GM23338 (cell line): Measurements from ENCODE around the gene ANKRD34B. TPM values are rescaled to one million over a fixed set of nuclear protein-coding genes. Genes with fewer than 3 reads are reported as not detected.

Experiments
- ATAC-seq: fragments of 200-7000 bp; cut with Tn5 transposase; 3 replicates; pipeline ENCODE4 v1.9.1; 2020
- DNase-seq: peaks from one replicate; pipeline ENCODE4 v3.0.0-alpha.2; 2015; ENCODE audit warnings: low spot score
- H2AFZ ChIP-seq: fragments of 200-600 bp; sonication (generic); 2 replicates; pipeline ENCODE4 v1.8.0; 2016; ENCODE audit warnings: antibody characterized with exemption, mild to moderate bottlenecking, moderate library complexity
- H3F3A ChIP-seq: fragments of 200-600 bp; sonication (generic); replicated peaks from 2 replicates; pipeline ENCODE4 v1.8.0; 2017; ENCODE audit warnings: antibody characterized with exemption, mixed run types, low read depth
- H3K27ac ChIP-seq: fragments of 200-600 bp; sonication (generic); 2 replicates; pipeline ENCODE4 v1.6.1; 2016; ENCODE audit warnings: low read depth
- H3K27me3 ChIP-seq: fragments of 200-600 bp; sonication (generic); 2 replicates; pipeline ENCODE4 v1.8.0; 2016; ENCODE audit warnings: mild to moderate bottlenecking, mixed run types, moderate library complexity; ENCODE audit not compliant: insufficient read depth
- H3K36me3 ChIP-seq: fragments of 200-600 bp; sonication (generic); 2 replicates; pipeline ENCODE4 v1.8.0; 2016; ENCODE audit warnings: mild to moderate bottlenecking; ENCODE audit not compliant: insufficient read depth
- H3K4me1 ChIP-seq: fragments of 200-600 bp; sonication (generic); 2 replicates; pipeline ENCODE4 v1.8.0; 2016; ENCODE audit warnings: mild to moderate bottlenecking, moderate library complexity; ENCODE audit not compliant: insufficient read depth
- H3K4me2 ChIP-seq: fragments of 200-600 bp; sonication (generic); 2 replicates; pipeline ENCODE4 v1.7.1; 2017; ENCODE audit warnings: mixed run types
- H3K4me3 ChIP-seq: fragments of 200-600 bp; sonication (generic); 2 replicates; pipeline ENCODE4 v1.6.1; 2016; ENCODE audit warnings: mixed run types
- H3K79me2 ChIP-seq: fragments of 200-600 bp; sonication (generic); replicated peaks from 2 replicates; pipeline ENCODE4 v1.8.0; 2017; ENCODE audit warnings: mild to moderate bottlenecking; ENCODE audit not compliant: insufficient read depth
- H3K9me2 ChIP-seq: fragments of 200-600 bp; sonication (generic); 2 replicates; pipeline ENCODE4 v1.8.0; 2017; ENCODE audit not compliant: insufficient read depth
- H4K20me1 ChIP-seq: fragments of 200-600 bp; sonication (generic); replicated peaks from 2 replicates; pipeline ENCODE4 v1.8.0; 2017; ENCODE audit warnings: mild to moderate bottlenecking; ENCODE audit not compliant: insufficient read depth
- H3K27ac Mint-ChIP-seq: 2 replicates; pipeline ENCODE4 v1.8.0; 2020; ENCODE audit warnings: inconsistent platforms, mild to moderate bottlenecking, moderate library complexity, mixed read lengths
- H3K27me3 Mint-ChIP-seq: 3 replicates; pipeline ENCODE4 v1.8.0; 2022; ENCODE audit warnings: low read depth, mild to moderate bottlenecking, moderate library complexity, mixed read lengths, inconsistent platforms; ENCODE audit not compliant: insufficient read depth, poor library complexity
- H3K36me3 Mint-ChIP-seq: 3 replicates; pipeline ENCODE4 v1.8.0; 2021; ENCODE audit warnings: low read depth, mild to moderate bottlenecking, inconsistent platforms, moderate library complexity, mixed read lengths
- H3K4me1 Mint-ChIP-seq: 3 replicates; pipeline ENCODE4 v1.8.0; 2020; ENCODE audit warnings: mild to moderate bottlenecking, inconsistent platforms, mixed read lengths
- H3K4me3 Mint-ChIP-seq: 3 replicates; pipeline ENCODE4 v1.8.0; 2021; ENCODE audit warnings: moderate library complexity, mild to moderate bottlenecking, inconsistent platforms, mixed read lengths
- H3K9me3 Mint-ChIP-seq: 3 replicates; pipeline ENCODE4 v1.8.0; 2020; ENCODE audit warnings: moderate library complexity, mild to moderate bottlenecking, inconsistent platforms, mixed read lengths
- CREB1 ChIP-seq: fragments of 250-450 bp; sonication (Bioruptor Pico); IDR thresholded peaks from 2 replicates; pipeline ENCODE4 v1.5.0; 2020; ENCODE audit warnings: low read depth, mild to moderate bottlenecking, moderate library complexity
- EZH2 ChIP-seq: fragments of 200-600 bp; sonication (generic); IDR thresholded peaks from one replicate; pipeline ENCODE4 v1.8.0; 2017; ENCODE audit warnings: antibody characterized with exemption, mild to moderate bottlenecking, low read depth; ENCODE audit not compliant: unreplicated experiment
- EZH2phosphoT487 ChIP-seq: fragments of 200-600 bp; sonication (generic); IDR thresholded peaks from one replicate; pipeline ENCODE4 v1.8.1; 2018; ENCODE audit warnings: antibody characterized with exemption; ENCODE audit not compliant: unreplicated experiment
- JUNB ChIP-seq: IDR thresholded peaks from one replicate; pipeline ENCODE4 v1.6.1; 2016; ENCODE audit warnings: antibody characterized with exemption; ENCODE audit not compliant: unreplicated experiment
- NANOG ChIP-seq: IDR thresholded peaks from 2 replicates; pipeline ENCODE4 v1.6.1; 2016; ENCODE audit warnings: antibody characterized with exemption, borderline replicate concordance
- POLR2AphosphoS5 ChIP-seq: IDR thresholded peaks from 2 replicates; pipeline ENCODE4 v1.6.1; 2016; ENCODE audit warnings: antibody characterized with exemption, low read depth
- STAT1 ChIP-seq: IDR thresholded peaks from one replicate; pipeline ENCODE4 v1.6.1; 2016; ENCODE audit warnings: antibody characterized with exemption; ENCODE audit not compliant: unreplicated experiment
- ZNF114 ChIP-seq: fragments of 250-450 bp; sonication (Bioruptor Pico); IDR thresholded peaks from 2 replicates; pipeline ENCODE4 v1.5.0; 2020; ENCODE audit warnings: mild to moderate bottlenecking, moderate library complexity
- ZNF331 ChIP-seq: fragments of 250-450 bp; sonication (Bioruptor Pico); IDR thresholded peaks from 2 replicates; pipeline ENCODE4 v1.5.0; 2020; ENCODE audit warnings: low read depth, mild to moderate bottlenecking, moderate library complexity
- polyA plus RNA-seq: library from polyadenylated mRNA; unstranded; fragments of >200 nt; fragmentation: Nextera tagmentation; extraction: Ambion mirVana; gene quantifications from 2 replicates; pipeline ENCODE4 v1.2.1, GENCODE V29; 2016
- total RNA-seq: library from RNA; depleted of rRNA; stranded (reverse); fragments of >200 nt; shearing (Covaris generic); gene quantifications from 2 replicates; pipeline ENCODE4 v1.2.3, GENCODE V29; 2014
- TF ChIP-seq, protein P1 (sequence below): fragments of 250-450 bp; sonication (Bioruptor Pico); IDR thresholded peaks from 2 replicates; pipeline ENCODE4 v1.5.0; 2020; ENCODE audit warnings: mild to moderate bottlenecking, moderate library complexity
- TF ChIP-seq, protein P2 (sequence below), 2 experiments: fragments of 200-600 bp in 1 of 2; sonication (generic) in 1 of 2; conservative IDR thresholded peaks; 2 replicates each; pipeline versions ENCODE4 v1.5.1 to v1.6.1; 2016 to 2017; ENCODE audit warnings: antibody characterized with exemption in 2 of 2, low read depth in 2 of 2, mild to moderate bottlenecking in 2 of 2, moderate library complexity in 1 of 2
- TF ChIP-seq, protein P3 (sequence below): IDR thresholded peaks from one replicate; pipeline ENCODE4 v1.6.1; 2018; ENCODE audit warnings: antibody characterized with exemption; ENCODE audit not compliant: unreplicated experiment
- TF ChIP-seq, protein P4 (sequence below): IDR thresholded peaks from 2 replicates; pipeline ENCODE4 v1.6.1; 2016; ENCODE audit warnings: antibody characterized with exemption

ANKRD34B gene
- total and polyA plus RNA-seq, 2 experiments from 2014 or later, result 1.6 to 2.9 TPM

DNA sequence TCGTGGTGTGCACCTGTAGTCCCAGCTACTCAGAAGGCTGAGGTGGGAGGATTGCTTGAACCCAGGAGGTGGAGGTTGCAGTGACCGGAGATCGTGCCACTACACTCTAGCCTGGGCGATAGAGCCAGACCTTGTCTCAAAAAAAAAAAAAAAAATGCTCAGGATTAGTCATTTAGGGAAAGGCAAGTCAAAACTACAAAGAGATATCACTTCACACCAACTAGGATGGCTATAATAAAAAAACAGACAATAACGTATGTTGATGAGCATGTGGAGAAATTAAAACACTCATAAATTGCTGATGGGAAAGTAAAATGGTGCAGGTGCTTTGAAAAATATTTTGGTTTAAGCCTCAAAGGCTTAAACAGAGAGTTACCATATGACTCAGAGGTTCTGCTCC is 6.3 kb upstream of the ANKRD34B start:
- Histone ChIP-seq H3F3A (no peaks in the 10 kb centered on the region), H3K9me2 (no peaks in the 10 kb centered on the region), H4K20me1 (no peaks in the 10 kb centered on the region), H3K27me3 (peaks cover 10% of the 10 kb centered on the region; the same call in 1 of the 2 replicates), H3K27ac (no peak overlapping the region), H2AFZ (no peak overlapping the region), H3K4me3 (no peak overlapping the region), H3K4me1 (no peaks in the 10 kb centered on the region), H3K79me2 (no peaks in the 10 kb centered on the region), H3K4me2 (no peak overlapping the region), H3K36me3 (no peaks in the 10 kb centered on the region)
- no peaks in the 10 kb centered on the region; the same call in 2 of the 3 replicates for H3K4me1 Mint-ChIP-seq
- H3K27me3 Mint-ChIP-seq, result peaks cover 11% of the 10 kb centered on the region
- H3K9me3 Mint-ChIP-seq, result no peaks in the 10 kb centered on the region; the same call in 2 of the 3 replicates
- no peak for TF ChIP-seq ZNF114 (CRISPR knock-in tag)
- TF ChIP-seq NANOG, result no peak
- TF ChIP-seq ZNF331 (CRISPR knock-in tag), result no peak
- TF ChIP-seq EZH2phosphoT487, result no peak
- TF ChIP-seq, protein P1, sequence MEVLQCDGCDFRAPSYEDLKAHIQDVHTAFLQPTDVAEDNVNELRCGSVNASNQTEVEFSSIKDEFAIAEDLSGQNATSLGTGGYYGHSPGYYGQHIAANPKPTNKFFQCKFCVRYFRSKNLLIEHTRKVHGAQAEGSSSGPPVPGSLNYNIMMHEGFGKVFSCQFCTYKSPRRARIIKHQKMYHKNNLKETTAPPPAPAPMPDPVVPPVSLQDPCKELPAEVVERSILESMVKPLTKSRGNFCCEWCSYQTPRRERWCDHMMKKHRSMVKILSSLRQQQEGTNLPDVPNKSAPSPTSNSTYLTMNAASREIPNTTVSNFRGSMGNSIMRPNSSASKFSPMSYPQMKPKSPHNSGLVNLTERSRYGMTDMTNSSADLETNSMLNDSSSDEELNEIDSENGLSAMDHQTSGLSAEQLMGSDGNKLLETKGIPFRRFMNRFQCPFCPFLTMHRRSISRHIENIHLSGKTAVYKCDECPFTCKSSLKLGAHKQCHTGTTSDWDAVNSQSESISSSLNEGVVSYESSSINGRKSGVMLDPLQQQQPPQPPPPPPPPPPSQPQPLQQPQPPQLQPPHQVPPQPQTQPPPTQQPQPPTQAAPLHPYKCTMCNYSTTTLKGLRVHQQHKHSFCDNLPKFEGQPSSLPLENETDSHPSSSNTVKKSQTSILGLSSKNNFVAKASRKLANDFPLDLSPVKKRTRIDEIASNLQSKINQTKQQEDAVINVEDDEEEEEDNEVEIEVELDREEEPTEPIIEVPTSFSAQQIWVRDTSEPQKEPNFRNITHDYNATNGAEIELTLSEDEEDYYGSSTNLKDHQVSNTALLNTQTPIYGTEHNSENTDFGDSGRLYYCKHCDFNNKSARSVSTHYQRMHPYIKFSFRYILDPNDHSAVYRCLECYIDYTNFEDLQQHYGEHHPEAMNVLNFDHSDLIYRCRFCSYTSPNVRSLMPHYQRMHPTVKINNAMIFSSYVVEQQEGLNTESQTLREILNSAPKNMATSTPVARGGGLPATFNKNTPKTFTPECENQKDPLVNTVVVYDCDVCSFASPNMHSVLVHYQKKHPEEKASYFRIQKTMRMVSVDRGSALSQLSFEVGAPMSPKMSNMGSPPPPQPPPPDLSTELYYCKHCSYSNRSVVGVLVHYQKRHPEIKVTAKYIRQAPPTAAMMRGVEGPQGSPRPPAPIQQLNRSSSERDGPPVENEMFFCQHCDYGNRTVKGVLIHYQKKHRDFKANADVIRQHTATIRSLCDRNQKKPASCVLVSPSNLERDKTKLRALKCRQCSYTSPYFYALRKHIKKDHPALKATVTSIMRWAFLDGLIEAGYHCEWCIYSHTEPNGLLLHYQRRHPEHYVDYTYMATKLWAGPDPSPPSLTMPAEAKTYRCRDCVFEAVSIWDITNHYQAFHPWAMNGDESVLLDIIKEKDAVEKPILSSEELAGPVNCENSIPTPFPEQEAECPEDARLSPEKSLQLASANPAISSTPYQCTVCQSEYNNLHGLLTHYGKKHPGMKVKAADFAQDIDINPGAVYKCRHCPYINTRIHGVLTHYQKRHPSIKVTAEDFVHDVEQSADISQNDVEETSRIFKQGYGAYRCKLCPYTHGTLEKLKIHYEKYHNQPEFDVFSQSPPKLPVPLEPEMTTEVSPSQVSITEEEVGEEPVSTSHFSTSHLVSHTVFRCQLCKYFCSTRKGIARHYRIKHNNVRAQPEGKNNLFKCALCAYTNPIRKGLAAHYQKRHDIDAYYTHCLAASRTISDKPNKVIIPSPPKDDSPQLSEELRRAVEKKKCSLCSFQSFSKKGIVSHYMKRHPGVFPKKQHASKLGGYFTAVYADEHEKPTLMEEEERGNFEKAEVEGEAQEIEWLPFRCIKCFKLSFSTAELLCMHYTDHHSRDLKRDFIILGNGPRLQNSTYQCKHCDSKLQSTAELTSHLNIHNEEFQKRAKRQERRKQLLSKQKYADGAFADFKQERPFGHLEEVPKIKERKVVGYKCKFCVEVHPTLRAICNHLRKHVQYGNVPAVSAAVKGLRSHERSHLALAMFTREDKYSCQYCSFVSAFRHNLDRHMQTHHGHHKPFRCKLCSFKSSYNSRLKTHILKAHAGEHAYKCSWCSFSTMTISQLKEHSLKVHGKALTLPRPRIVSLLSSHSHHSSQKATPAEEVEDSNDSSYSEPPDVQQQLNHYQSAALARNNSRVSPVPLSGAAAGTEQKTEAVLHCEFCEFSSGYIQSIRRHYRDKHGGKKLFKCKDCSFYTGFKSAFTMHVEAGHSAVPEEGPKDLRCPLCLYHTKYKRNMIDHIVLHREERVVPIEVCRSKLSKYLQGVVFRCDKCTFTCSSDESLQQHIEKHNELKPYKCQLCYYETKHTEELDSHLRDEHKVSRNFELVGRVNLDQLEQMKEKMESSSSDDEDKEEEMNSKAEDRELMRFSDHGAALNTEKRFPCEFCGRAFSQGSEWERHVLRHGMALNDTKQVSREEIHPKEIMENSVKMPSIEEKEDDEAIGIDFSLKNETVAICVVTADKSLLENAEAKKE, result no peak
- TF ChIP-seq, protein P2, sequence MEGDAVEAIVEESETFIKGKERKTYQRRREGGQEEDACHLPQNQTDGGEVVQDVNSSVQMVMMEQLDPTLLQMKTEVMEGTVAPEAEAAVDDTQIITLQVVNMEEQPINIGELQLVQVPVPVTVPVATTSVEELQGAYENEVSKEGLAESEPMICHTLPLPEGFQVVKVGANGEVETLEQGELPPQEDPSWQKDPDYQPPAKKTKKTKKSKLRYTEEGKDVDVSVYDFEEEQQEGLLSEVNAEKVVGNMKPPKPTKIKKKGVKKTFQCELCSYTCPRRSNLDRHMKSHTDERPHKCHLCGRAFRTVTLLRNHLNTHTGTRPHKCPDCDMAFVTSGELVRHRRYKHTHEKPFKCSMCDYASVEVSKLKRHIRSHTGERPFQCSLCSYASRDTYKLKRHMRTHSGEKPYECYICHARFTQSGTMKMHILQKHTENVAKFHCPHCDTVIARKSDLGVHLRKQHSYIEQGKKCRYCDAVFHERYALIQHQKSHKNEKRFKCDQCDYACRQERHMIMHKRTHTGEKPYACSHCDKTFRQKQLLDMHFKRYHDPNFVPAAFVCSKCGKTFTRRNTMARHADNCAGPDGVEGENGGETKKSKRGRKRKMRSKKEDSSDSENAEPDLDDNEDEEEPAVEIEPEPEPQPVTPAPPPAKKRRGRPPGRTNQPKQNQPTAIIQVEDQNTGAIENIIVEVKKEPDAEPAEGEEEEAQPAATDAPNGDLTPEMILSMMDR (conservative IDR thresholded peaks at IDR 0.05; ENCODE audit: low read depth in 2 of 2), result no peak
- TF ChIP-seq, protein P3, sequence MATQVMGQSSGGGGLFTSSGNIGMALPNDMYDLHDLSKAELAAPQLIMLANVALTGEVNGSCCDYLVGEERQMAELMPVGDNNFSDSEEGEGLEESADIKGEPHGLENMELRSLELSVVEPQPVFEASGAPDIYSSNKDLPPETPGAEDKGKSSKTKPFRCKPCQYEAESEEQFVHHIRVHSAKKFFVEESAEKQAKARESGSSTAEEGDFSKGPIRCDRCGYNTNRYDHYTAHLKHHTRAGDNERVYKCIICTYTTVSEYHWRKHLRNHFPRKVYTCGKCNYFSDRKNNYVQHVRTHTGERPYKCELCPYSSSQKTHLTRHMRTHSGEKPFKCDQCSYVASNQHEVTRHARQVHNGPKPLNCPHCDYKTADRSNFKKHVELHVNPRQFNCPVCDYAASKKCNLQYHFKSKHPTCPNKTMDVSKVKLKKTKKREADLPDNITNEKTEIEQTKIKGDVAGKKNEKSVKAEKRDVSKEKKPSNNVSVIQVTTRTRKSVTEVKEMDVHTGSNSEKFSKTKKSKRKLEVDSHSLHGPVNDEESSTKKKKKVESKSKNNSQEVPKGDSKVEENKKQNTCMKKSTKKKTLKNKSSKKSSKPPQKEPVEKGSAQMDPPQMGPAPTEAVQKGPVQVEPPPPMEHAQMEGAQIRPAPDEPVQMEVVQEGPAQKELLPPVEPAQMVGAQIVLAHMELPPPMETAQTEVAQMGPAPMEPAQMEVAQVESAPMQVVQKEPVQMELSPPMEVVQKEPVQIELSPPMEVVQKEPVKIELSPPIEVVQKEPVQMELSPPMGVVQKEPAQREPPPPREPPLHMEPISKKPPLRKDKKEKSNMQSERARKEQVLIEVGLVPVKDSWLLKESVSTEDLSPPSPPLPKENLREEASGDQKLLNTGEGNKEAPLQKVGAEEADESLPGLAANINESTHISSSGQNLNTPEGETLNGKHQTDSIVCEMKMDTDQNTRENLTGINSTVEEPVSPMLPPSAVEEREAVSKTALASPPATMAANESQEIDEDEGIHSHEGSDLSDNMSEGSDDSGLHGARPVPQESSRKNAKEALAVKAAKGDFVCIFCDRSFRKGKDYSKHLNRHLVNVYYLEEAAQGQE, result no peak
- no peak for TF ChIP-seq STAT1
- TF ChIP-seq POLR2AphosphoS5, result no peak
- TF ChIP-seq, protein P4, sequence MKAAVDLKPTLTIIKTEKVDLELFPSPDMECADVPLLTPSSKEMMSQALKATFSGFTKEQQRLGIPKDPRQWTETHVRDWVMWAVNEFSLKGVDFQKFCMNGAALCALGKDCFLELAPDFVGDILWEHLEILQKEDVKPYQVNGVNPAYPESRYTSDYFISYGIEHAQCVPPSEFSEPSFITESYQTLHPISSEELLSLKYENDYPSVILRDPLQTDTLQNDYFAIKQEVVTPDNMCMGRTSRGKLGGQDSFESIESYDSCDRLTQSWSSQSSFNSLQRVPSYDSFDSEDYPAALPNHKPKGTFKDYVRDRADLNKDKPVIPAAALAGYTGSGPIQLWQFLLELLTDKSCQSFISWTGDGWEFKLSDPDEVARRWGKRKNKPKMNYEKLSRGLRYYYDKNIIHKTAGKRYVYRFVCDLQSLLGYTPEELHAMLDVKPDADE, result no peak
- no peak for TF ChIP-seq EZH2
- TF ChIP-seq JUNB, result no peak
- no peak for TF ChIP-seq CREB1 (CRISPR knock-in tag)
- ATAC-seq (no peak), DNase-seq (no peak)
- no peak overlapping the region for H3K4me3 Mint-ChIP-seq
- no peaks in the 10 kb centered on the region for H3K36me3 Mint-ChIP-seq
- H3K27ac Mint-ChIP-seq, result no peak overlapping the region
